Measurements from ENCODE around the gene KRTAP3-2. TPM values are rescaled to one million over a fixed set of nuclear protein-coding genes. Genes with fewer than 3 reads are reported as not detected.

KRTAP3-2 gene
- polyA plus RNA-seq, 1 donor from 2014 or later = not detected

DNA sequence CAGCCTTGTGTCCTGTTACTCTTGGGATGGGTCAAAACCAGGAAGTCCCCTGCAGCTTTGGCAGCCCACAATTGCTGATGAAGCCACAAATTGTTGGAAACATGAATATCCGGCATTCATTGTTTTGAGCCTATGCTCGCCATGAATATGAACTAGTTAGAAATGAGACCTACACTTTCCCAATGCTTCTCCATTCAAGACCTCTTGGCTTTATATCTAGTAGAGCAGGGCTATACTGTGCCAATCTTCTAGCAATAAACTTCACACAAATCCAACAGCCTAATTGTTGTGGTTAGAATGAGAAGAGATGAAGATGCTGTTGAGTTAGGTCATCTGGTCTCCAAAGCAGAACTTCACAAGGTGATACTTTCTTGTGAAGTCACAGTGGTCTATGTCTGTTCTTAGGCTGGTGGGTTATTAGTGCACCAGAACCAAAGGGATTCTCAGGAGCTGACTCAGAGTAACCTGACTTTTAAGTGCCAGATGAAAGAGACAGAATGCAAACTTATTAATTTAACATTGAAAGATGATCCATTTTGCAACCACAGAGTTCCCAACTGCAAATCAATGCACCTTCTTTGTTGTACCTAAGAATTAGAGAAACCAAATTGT, 48.6 kb downstream of the KRTAP3-2 start:
- H3K36me3 ChIP-seq (ENCODE audit: insufficient read depth, low read length) = no peaks in the 10 kb centered on the region
- H3K9ac ChIP-seq (ENCODE audit: low read length) = no peak overlapping the region
- H3F3A ChIP-seq (ENCODE audit: insufficient read depth, low read length, poor library complexity, severe bottlenecking) = no peaks in the 10 kb centered on the region
- no peaks in the 10 kb centered on the region for H4K20me1 ChIP-seq (ENCODE audit: insufficient read depth)
- H3K9me2 ChIP-seq (ENCODE audit: insufficient read depth, low read length) = no peaks in the 10 kb centered on the region
- no peak overlapping the region for H2AFZ ChIP-seq (ENCODE audit: low read depth, low read length)
- H3K27me3 ChIP-seq (ENCODE audit: insufficient read depth, low read depth, low read length) = no peaks in the 10 kb centered on the region
- no peaks in the 10 kb centered on the region for H3K79me2 ChIP-seq (replicated peaks; ENCODE audit: insufficient read depth, low read length)
- H3K9me3 ChIP-seq (ENCODE audit: low read length) = no peaks in the 10 kb centered on the region
- H3K27ac ChIP-seq (ENCODE audit: low read length) = no peak overlapping the region
- TF ChIP-seq POLR2AphosphoS5 (IDR thresholded peaks at IDR 0.05) (no peak), SMC3 (conservative IDR thresholded peaks at IDR 0.05; ENCODE audit: poor library complexity) (no peak), EP300 (conservative IDR thresholded peaks at IDR 0.05; ENCODE audit: poor library complexity, severe bottlenecking) (no peak), MXI1 (conservative IDR thresholded peaks at IDR 0.05; ENCODE audit: poor library complexity, severe bottlenecking) (no peak), EZH2 (IDR thresholded peaks at IDR 0.05; ENCODE audit: borderline replicate concordance, insufficient read depth, low read length, poor library complexity, severe bottlenecking) (no peak), RAD21 (conservative IDR thresholded peaks at IDR 0.05) (no peak), TAF1 (IDR thresholded peaks at IDR 0.05; ENCODE audit: low read depth) (no peak)
- TF ChIP-seq, protein P1, sequence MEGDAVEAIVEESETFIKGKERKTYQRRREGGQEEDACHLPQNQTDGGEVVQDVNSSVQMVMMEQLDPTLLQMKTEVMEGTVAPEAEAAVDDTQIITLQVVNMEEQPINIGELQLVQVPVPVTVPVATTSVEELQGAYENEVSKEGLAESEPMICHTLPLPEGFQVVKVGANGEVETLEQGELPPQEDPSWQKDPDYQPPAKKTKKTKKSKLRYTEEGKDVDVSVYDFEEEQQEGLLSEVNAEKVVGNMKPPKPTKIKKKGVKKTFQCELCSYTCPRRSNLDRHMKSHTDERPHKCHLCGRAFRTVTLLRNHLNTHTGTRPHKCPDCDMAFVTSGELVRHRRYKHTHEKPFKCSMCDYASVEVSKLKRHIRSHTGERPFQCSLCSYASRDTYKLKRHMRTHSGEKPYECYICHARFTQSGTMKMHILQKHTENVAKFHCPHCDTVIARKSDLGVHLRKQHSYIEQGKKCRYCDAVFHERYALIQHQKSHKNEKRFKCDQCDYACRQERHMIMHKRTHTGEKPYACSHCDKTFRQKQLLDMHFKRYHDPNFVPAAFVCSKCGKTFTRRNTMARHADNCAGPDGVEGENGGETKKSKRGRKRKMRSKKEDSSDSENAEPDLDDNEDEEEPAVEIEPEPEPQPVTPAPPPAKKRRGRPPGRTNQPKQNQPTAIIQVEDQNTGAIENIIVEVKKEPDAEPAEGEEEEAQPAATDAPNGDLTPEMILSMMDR (IDR thresholded peaks at IDR 0.05; ENCODE audit: poor library complexity, severe bottlenecking) = no peak
- TF ChIP-seq, protein P2, sequence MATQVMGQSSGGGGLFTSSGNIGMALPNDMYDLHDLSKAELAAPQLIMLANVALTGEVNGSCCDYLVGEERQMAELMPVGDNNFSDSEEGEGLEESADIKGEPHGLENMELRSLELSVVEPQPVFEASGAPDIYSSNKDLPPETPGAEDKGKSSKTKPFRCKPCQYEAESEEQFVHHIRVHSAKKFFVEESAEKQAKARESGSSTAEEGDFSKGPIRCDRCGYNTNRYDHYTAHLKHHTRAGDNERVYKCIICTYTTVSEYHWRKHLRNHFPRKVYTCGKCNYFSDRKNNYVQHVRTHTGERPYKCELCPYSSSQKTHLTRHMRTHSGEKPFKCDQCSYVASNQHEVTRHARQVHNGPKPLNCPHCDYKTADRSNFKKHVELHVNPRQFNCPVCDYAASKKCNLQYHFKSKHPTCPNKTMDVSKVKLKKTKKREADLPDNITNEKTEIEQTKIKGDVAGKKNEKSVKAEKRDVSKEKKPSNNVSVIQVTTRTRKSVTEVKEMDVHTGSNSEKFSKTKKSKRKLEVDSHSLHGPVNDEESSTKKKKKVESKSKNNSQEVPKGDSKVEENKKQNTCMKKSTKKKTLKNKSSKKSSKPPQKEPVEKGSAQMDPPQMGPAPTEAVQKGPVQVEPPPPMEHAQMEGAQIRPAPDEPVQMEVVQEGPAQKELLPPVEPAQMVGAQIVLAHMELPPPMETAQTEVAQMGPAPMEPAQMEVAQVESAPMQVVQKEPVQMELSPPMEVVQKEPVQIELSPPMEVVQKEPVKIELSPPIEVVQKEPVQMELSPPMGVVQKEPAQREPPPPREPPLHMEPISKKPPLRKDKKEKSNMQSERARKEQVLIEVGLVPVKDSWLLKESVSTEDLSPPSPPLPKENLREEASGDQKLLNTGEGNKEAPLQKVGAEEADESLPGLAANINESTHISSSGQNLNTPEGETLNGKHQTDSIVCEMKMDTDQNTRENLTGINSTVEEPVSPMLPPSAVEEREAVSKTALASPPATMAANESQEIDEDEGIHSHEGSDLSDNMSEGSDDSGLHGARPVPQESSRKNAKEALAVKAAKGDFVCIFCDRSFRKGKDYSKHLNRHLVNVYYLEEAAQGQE (IDR thresholded peaks at IDR 0.05; ENCODE audit: borderline replicate concordance) = no peak
- H3K4me2 ChIP-seq (ENCODE audit: low read length) = no peak overlapping the region
- no peak overlapping the region for H3K4me3 ChIP-seq (ENCODE audit: low read length)

DNA sequence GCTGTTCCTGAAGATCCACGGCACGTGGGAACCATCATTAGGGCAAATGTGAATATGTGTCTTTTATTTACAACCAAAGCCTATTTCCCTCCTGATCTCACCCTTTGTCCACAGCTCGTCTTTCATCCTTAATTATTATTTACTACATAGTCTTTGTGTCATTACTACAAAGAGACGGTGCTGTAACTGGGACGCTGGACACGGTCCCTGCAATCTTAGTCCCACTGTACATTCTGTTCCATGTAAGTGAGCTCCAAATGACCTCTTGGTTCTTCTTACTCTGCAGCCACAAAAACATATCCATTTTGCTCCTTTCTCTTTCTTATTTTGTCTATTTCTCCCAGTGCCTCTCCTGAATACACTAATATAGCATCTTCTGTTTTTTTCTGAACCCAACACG, 49.5 kb downstream of the KRTAP3-2 start:
- H3K4me3 ChIP-seq (ENCODE audit: low read length) = no peak overlapping the region
- H2AFZ ChIP-seq (ENCODE audit: low read depth, low read length) = no peak overlapping the region
- H3F3A ChIP-seq (ENCODE audit: insufficient read depth, low read length, poor library complexity, severe bottlenecking) = no peaks in the 10 kb centered on the region
- H3K4me2 ChIP-seq (ENCODE audit: low read length) = no peak overlapping the region
- no peak for TF ChIP-seq RAD21 (conservative IDR thresholded peaks at IDR 0.05)
- no peak for TF ChIP-seq EP300 (conservative IDR thresholded peaks at IDR 0.05; ENCODE audit: poor library complexity, severe bottlenecking)
- TF ChIP-seq POLR2AphosphoS5 (IDR thresholded peaks at IDR 0.05) = no peak
- TF ChIP-seq MXI1 (conservative IDR thresholded peaks at IDR 0.05; ENCODE audit: poor library complexity, severe bottlenecking) = no peak
- TF ChIP-seq, protein P1 (IDR thresholded peaks at IDR 0.05; ENCODE audit: poor library complexity, severe bottlenecking) = no peak
- no peak for TF ChIP-seq EZH2 (IDR thresholded peaks at IDR 0.05; ENCODE audit: borderline replicate concordance, insufficient read depth, low read length, poor library complexity, severe bottlenecking)
- TF ChIP-seq, protein P2 (IDR thresholded peaks at IDR 0.05; ENCODE audit: borderline replicate concordance) = no peak
- TF ChIP-seq SMC3 (conservative IDR thresholded peaks at IDR 0.05; ENCODE audit: poor library complexity) = no peak
- H3K79me2 ChIP-seq (replicated peaks; ENCODE audit: insufficient read depth, low read length) = no peaks in the 10 kb centered on the region
- H3K9me3 ChIP-seq (ENCODE audit: low read length) = no peaks in the 10 kb centered on the region
- H3K36me3 ChIP-seq (ENCODE audit: insufficient read depth, low read length) = no peaks in the 10 kb centered on the region
- H3K27ac ChIP-seq (ENCODE audit: low read length) = no peak overlapping the region
- no peaks in the 10 kb centered on the region for H3K9me2 ChIP-seq (ENCODE audit: insufficient read depth, low read length)
- no peak overlapping the region for H3K9ac ChIP-seq (ENCODE audit: low read length)
- no peaks in the 10 kb centered on the region for H4K20me1 ChIP-seq (ENCODE audit: insufficient read depth)
- no peaks in the 10 kb centered on the region for H3K27me3 ChIP-seq (ENCODE audit: insufficient read depth, low read depth, low read length)
